Stimulated activated CD4-positive, alpha-beta T cell treated with anti-CD3 and anti-CD28 coated beads, Interleukin-4, amount 100 ng/mL, for 4 hours (primary cell): Measurements from ENCODE around the gene KCNJ1.

ENCODE experiments used
- DNase-seq, 2 experiments: peaks; one replicate each; pipeline ENCODE4 v3.0.0-alpha.2; 2020

Gene KCNJ1

DNA sequence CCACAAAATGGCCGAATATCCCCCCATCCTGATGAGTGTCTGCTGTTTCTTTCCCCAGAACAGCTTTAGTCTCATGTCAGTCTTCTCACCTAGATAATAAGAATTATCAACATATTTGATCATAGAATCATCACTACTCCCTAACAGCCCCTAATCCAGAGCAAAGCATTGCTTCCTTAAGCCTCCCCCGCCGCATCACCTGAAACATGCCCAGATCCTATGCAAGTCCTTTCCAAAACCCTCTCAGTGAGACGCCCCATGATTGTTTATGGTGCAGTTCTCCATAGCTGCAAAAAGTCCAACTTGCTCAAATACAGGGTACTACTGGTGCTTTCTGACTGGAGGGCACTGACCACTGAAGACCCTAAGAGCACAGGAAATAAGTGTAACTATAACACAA, 20.1 kb downstream of the KCNJ1 start:
- no peak for DNase-seq

DNA sequence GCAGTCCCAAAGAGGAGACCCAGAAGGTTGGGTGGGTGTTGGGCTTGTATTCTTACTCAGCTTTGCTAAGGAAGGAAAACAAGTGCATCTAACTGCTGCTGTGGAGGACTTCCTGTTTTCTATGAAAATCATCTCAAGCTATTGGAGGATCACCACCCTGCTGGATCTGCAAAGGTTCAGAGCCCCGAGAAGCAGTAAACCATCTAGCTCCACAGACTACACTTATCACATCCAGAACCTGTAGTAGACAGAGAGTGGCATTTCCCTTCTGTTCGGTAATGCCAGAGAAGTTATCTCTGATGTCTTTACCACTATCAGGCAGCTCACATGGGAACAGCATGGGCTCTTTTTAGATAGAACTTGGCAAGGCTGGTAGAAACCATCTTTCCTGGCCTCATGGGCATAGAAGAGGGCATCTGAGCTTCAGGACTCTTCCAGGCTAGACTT, 21.7 kb downstream of the KCNJ1 start:
- DNase-seq, result no peak

DNA sequence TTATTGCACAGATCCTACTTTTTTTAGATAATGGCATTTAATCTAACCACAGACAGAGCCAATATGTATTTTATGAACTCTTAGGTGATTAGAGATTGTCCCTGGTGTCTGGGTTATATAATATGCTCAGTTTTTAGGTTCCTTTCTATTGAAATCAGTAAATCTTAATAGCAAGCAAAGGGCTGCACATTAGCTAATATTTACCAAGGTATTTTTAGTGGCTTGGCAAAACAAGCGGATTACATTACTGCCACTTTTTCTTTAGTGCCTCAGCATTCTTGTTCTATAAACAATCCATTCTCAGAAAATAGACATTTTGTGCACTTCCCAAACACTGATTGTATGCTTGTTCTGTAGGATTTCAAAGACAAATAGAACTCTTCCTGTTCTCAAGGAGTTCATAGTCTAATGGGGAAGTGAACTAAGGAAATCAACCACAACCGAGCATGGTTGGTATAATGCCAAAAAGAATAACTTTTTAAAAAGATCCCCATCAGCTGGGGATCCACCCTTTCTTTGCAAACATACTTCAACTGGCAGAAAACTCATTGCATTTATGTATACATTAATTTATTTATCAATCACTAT, 23.8 kb downstream of the KCNJ1 start:
- no peak for DNase-seq

DNA sequence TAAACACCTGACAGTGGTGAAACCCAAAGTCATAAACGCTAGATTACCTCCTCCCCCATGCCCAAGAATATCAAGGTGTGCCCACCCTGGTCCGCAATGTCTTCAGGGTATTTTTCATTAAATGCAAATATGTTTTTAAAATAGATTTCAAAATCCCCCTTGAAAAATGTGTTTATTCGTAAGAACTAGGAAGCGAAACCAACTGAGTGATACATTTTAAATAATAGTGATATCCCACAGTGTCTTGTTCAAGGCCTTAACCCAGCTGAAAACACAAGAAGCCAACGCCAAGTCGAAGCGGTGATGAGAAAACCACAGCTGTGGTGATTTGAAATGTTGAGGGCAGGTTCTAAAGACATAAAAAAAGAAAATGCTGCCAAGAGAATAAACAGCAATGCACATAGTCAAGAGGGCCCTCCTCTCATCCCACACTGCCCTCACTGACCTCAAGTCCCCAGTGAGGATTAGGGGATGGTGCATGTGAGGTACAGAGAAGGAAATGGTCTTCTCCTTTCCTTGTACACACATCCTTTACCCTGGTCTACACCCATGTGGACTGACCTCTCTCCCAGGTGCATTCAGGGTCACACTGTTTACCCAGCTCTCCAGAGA, 25.5 kb downstream of the KCNJ1 start:
- no peak for DNase-seq

DNA sequence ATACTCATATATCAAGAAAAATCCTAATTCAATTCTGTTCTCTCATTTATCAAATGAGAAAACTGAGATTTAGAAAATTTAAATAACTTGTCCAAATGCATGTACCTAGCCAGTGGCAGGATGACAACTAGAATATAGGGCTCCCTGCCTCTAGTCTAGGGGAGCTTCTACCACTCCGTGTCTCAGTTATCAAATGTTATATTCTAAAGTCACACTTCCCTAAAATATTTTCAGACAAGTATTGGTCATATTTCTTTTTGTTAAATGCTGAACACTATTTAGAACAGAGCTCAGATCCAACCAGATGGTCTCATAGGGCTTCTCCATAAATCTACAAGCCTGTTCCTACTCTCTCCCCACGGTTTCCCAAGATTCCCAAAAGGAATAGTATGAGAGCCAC, 26.3 kb downstream of the KCNJ1 start:
- DNase-seq, result no peak

DNA sequence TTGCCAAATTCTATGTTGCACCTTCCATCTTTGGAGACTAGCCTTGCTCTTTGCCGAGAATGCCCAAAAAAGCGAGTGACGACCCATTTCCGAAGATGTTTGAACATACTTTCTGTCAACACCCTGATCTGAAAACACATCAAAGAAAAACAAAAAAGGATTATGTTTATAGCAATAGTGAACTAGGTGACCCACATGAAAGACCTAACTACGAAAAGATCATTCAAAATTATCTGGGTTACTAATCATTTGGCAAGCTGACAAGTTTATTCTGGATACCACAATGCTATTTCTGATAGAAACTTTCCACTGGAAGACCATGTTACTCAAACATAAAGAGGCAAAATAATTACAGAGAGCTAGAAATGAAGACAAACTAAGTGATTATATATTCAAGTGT, 27.0 kb downstream of the KCNJ1 start:
- DNase-seq, result no peak

DNA sequence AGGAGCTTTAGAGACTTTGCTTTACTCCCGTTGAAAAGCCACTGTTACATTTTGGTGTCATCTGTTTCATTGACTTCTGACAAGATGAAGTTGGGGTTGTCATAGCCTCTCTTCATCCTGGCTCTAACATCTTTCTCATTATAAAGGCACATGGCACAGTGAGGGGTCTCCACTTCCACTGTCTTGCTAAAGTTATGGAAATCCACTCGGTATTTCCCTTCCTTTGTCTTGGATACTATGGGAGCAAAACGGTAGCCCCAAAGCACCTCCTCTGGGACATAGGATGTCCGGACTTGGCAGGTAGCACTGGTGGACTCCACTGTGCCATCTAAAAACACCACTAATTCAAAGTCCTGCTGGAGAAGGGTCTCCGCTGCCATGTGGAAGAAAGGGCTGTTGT, 28.0 kb downstream of the KCNJ1 start:
- DNase-seq, result no peak

DNA sequence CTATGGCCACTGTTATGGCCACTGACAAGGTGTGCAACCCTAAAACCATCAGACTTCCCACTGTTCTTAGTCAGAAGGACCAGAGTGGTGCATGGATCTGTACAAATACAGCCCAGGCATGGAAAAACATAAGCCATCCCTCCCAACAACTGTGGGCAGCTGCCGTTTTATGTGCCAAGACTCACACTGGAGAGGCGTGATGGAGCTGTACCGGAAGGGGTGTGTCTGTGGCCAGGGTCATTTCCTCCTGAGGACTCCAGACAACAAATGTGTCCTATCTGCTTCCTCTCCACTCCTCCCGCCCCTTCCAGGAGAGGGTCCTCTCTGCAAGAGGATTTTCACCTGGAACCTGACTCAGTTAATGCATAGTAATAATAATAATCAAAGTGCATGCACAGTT, 29.5 kb downstream of the KCNJ1 start:
- no peak for DNase-seq

DNA sequence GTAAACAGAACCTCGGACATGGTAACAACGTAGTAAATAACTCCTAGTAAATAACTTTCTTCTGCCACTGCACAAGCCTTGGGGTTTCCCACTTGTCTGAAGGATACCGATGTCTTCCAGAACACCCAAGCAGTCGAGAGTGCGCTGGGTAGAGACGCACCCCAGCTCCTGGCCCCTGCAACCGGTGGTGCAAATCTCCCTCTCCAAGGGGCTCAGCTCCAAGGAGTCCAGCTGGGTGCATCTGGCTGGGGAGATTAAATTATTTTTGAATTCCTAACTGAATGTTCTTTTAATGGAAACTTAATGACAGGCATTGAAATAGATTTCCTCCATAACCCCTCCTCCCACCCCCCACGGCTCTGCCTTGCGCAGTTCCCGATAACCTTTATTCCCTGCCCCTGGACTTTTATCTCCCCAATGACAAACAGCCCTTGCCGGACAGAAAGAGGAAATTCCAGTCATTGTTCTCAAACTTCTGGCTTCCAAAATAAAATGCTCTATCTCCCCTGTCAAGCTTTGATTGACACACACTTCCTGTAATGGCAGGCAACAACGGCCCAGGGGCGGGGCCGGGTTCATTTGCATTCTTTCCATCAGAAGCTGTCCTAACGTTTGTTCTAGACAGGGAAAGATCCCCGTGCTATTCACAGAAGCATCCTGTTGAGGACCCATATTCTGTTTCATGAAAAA, 31.2 kb downstream of the KCNJ1 start:
- no peak for DNase-seq

DNA sequence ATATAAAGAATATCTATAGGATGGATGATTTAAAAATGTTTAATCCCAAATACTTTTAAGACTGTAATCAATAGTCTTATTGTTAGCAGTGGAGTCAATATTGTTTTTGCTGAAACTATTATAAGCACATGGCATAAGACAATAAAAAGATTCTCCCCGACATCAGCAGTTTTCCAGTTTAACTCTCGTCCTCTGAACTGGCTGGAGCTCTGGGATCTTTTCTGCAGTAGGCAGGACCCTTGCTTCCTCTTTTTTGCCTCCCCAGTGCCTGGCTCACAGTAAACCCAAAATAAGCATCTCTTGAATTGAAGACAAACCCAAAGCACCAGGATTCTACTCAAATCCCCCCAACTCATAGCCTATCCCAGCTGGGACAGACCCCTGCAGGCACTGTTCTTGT, 32.9 kb downstream of the KCNJ1 start:
- no peak for DNase-seq

DNA sequence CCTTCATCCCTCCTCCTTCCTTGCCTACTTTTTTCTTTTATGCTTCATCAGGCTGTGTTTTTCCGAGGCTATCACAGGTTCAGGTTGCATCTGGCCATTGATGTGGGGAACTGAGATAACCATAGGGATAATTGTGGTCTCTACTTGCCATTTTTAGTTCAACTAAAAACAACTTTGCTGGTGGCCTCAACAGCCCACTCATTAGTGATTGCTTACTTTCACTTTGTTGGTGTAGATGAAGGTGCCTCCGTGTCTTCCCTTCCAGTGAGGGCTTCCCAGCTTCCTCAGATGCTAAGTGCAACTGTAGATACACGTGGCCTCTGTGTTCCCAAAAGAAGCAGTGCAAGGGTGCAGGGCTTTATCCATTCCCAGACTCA, 35.0 kb downstream of the KCNJ1 start:
- DNase-seq, result no peak

DNA sequence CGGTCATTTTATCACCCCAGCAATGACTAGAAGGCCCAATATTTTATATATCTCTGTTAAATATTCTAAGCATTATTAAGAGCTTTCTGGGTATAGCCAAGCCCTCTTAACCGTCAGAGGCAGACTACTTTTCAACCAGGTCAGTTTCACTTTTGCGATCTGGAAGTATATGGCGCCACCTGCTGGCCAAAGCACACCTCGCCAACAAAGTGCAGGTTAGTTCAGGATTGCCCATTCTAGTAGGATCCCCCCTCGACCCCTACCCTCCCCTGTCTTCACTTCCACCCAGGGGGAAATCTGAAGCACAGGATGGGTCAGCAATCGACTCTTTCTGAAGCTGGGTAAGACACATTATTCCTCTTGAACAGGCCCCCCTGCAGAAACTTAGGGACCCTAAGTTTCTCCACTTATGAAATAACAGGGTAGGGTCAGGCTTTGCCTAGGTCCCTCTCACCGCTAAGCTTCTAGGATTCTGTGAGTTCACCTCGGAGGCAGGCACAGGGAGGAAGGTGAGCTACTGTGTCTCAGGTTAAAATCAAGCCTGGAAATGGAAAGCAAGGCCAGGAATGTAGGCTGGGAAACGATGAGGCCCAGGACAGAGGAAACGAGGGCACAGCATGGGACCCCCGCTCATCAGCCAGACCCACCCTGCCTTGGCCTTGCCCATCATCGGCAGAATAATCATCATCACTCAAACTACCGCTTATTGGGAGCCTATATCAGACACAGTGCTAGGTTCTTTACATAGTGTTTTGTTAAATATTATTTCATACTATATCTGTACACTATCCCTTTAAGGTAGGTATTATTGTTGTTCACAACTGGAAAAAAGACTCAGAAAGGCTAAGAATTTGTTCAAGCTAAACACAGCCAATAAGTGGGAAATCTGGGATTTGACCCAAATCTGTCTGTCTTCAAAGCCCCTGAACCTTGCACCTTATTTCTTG, 35.6 kb downstream of the KCNJ1 start:
- peak; percentile 81 to 86 for DNase-seq

DNA sequence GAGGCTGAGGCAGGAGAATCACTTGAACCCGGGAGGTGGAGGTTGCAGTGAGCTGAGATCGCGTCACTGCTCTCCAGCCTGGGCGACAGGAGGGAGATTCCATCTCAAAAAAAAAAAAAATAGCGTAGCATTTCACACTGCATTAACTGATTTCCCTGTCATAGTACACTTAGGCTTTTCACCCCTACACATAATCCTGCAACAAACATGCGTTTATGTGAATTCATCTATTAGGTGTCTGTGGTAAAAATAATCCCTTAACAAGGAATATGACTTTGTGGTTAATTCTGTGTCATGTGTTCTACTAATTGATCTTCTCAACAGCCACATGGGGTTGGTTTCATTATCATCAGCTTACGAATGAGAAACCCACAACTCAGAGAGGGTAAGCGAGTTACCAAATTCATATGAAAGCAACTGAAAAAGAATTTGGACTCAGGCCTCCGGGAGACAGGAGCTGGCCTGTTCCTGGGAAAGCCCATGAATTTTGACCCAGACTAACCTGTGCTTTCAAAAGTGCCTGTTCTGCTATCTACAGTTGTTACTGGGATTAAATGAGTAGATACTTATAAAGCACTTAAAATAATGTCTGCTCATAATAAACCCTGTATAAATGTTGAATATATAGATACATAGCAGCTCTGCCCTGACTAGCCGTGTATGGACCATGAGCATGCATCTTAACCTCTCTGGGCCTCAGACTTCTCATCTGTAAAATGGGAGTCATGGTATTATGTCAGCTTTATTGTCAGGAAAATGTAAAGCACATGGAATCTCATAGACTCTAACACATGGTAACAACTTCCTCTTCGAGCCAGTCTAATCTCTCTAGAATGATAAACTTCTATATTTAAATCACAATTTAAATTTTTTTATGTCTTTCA, 36.6 kb downstream of the KCNJ1 start:
- no peak for DNase-seq

DNA sequence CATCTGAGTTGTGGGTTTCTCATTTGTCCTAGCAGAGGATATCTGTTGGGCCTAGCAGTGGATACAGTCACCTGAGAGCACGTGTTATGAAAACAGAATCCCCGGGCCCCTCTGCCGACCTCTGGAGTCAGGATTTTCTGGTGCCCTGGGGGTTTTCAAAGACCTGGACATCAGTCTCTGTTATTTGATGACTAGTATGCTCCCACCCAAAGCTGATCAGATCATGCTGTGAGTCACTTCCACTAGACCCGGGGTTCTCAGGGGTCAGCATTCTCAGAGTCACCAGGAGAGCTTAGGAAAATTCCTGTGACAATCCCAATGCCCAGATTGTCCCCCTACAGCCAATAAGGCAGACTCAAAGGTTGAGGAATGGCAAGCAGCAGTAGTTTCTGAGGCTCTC, 38.7 kb downstream of the KCNJ1 start:
- DNase-seq, result no peak

DNA sequence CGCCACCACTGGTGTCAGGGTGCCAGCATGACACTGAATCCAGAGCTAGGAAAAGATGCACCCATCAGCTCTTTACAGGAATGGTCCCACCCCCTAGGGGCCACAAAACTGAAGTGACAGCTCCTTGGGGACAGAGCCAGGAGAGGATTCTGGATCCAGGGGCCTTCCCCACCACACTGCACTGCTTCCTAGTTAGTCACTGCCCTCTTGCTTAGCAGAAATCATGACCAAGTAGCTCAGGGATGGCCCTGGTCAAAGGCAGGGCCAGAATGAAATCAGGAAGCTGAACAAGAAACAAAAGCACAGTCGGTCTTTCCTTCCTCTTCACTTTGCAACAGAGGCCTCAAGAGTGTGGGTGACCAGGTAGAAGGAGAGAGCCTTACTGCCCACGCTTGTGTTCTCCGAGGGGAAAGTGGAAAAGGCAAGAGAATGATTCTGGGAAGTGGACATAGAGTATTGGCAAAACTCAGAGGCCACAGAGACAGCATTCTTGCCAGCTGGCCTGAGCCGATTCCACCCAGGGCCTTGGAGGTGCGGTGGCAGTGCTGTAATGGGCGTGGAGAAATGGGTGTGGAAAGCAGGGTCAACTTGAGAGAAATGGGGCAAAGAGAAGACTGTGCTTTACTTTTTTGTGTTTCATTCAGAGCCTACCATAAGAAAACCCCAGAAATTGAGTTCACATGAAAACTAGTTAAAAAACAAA, 39.8 kb downstream of the KCNJ1 start:
- no peak for DNase-seq

DNA sequence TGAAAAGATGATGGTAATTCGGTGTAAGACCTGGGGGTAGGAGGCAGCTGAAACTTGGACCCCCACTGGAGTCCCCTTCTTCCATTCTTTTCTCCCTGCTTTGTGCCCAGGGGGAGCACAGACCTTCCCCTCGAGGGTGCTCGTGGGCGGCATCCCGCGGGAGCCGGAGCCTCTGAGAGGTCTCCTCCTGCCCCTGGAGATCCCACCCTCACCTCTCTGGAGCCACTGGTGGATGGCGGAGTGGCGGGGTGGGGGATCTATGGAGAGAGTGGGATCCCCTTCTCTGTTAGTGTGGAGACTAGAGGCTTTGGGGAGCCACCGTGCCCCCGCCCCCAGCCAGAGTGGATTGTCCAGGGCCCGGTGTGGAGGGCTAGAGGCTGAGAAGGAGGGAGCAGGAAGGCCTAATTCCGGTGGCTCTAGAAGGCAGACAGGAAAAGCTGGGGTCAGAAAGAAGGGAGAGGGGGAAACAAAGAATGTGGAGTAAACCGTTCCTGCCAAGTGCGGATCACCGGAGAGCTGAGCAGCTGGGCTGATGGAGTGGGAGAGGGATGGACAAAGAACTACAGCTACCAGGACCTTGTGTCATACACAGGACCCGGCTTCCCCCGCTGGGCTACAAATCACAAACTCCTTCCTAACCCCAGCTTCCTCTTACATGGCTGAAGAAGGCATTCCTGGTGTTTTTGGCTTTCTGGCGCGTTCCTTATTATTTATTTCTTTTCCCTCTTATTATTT, 41.9 kb downstream of the KCNJ1 start:
- DNase-seq, result no peak

DNA sequence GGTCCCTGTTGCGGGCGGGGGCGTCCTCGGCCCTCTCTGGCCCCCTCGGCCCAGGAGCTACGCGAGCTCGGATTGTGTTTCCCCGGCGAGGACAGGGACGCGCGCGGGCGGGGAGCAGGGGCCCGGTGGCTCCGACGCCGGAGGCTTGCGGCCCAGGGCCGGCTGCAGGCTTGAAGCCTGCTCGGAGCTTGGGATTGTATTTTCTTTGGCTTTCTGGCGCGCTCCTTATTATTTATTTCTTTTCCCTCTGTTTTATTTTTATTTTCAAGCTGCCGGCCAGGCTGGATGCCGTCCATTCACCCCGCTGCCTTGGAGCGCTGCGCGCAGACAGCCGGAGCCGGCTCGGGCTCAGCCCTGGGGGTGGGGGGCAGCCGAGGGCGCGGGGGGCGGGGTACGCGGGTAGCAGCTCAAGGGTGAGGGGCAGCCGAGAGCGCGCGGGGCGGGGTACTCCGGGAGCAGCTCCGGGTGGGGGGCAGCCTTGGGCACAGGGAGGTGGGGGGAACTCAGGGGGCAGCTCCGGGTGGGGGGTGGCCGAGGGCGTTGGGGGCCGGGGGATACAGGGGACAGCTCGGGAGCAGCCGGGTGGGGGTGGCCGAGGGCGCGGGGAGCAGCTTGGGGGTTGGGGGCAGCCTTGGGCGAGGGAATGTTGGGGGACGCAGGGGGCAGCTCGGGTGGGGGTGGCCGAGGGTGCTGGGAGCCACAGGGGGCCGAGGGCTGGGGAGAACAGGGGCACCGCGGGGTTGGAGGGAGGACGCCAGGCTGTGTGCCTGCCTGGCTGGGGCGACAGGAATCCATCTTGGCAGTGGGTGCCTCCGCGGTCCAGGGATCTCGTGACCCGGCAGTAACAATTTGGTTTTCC, 42.7 kb downstream of the KCNJ1 start:
- DNase-seq, result no peak

DNA sequence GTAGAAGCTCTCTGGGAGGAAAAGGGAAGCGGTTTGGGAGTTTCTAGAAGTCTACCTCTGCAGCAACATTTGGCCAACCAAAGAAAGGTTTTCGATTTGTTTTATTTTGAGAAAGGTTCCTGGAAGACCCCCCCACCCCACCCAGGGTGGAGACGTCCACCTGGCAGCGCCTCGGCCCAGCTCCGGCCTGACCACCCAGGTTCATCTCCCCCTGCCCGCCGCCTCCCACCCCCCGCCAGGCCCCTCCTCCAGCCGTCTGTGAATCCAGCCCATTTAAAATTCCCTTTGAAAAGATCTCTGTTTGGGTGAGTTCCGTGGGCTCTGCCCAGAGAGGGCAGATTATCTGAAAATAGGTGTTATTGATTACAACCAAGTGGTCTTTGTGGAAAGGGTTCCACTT, 43.3 kb downstream of the KCNJ1 start:
- no peak for DNase-seq

DNA sequence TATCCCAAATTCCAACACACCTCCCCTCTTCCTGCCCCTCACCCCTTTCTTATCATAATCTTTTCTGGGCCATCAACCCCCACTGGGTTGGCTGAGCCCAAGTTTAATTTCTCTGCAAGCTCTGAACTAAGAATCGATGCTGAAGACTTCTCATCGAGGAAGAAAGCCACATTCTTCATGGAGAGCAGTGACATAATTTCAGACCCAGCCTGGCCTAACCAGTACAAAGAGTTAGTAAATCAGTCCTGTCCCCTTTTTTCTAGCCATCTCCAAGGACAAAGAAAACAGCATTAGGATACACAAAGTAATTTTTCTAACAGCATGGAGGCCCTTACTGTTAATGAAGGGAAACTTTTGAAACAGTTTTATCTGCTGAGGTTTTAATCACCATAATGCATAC, 45.0 kb downstream of the KCNJ1 start:
- DNase-seq, result no peak

DNA sequence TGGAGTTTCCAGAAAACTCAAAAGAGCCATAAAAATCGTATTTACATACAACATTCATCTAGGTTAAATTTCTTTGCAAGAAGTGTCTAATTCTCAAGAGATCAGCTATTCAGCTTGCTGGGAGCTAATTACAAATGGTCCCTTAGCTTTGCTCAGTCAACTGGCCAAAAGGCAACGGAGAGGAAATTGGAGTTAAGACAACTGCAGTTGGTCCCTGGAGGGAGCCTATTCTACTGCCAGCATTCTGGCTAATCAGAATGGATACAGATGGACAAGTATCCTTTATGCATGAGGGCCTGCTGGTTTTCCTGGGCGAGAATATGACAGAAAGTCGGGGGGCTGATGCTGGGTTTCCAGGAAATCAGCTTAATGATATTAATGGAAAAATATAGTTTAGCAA, 45.5 kb downstream of the KCNJ1 start:
- no peak for DNase-seq
